ENCODE measurements around the gene EIF3I. TPM values are rescaled to one million over a fixed set of nuclear protein-coding genes. Genes with fewer than 3 reads are reported as not detected.

The EIF3I gene
- total RNA-seq, 4 donors from 2014 or later = 193 to 383 (median 216) TPM

DNA sequence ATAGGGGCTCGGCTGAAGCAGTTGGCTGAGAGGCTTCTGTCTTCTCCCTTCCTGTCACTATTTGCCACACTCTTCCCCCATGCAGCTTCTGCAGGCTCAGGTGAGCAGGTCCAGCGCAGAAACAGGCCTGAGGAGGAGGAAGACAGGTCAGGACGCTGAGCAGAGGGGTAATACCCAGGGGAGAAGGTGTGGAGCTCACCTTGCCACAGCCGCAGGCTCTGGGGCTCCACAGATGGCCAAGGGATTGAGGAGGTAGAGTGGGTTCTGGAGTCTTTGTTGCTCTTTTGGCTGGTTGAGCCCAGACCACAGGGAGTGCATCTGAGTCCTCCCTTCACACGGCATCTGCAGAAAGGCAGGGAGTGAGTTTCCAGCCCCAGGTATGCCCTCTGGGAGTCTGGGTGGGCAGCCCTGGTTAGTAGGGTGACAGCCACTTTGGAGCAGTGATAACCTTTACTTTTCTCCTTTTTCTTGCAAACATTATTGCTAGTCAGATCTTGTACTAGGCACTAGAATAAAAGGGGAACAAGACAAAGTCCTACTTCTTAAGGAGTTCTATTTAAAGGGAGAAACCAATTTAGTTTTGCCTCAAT is 9.7 kb downstream of the EIF3I start:
- no peak for DNase-seq
- Histone ChIP-seq H3K27me3 (no peaks in the 10 kb centered on the region), H3K9me3 (no peaks in the 10 kb centered on the region), H3K4me1 (no peaks in the 10 kb centered on the region), H3K27ac (no peak overlapping the region), H3K4me3 (replicated peaks in 1 of 3) (no peak overlapping the region), H3K36me3 (peaks cover 45 to 53% of the 10 kb centered on the region in 2 donors)
- WGBS, 2 donors = 84 to 92% methylated on average over 5 of the region's 5 CpGs
- TF ChIP-seq, protein P1, sequence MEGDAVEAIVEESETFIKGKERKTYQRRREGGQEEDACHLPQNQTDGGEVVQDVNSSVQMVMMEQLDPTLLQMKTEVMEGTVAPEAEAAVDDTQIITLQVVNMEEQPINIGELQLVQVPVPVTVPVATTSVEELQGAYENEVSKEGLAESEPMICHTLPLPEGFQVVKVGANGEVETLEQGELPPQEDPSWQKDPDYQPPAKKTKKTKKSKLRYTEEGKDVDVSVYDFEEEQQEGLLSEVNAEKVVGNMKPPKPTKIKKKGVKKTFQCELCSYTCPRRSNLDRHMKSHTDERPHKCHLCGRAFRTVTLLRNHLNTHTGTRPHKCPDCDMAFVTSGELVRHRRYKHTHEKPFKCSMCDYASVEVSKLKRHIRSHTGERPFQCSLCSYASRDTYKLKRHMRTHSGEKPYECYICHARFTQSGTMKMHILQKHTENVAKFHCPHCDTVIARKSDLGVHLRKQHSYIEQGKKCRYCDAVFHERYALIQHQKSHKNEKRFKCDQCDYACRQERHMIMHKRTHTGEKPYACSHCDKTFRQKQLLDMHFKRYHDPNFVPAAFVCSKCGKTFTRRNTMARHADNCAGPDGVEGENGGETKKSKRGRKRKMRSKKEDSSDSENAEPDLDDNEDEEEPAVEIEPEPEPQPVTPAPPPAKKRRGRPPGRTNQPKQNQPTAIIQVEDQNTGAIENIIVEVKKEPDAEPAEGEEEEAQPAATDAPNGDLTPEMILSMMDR (IDR thresholded peaks at IDR 0.05) = no peak
- TF ChIP-seq POLR2A (IDR thresholded peaks at IDR 0.05) = no peak
- intact Hi-C loops (cut with DNase I) = loop anchor here (10.0 kb wide), 2 partner anchors 63 to 103 kb away; partner anchors contain the start of genes HDAC1 and MARCKSL1

DNA sequence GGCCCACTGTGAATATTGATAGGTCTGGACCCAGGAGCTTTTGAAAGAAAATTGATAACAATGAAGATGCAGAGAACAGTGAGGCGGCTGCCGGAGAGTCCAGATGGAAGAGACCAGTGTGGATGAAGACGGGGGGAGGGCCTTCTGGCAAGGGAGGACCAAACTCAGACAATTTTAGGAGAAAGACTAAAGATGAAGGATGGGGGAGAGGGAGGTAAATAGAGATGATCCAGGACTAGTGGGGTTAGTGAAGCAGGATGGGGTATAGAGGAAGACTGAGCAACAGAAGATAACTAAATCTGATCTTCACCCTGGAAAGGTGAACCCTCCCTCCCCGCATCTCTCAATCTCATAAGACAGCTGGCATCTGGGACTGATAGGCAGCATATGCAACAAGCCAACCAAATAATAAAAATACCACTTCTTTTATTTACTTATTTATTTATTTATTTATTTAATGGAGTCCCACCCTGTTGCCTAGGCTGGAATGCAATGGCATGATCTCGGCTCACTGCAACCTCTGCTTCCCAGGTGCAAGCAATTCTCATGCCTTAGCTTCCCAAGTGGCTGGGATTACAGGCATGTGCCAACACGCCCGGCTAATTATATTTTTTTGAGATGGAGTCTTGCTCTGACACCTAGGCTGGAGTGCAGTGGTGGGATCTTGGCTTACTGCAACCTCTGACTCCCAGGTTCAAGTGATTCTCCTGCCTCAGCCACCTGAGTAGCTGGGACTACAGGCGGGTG is 10.5 kb downstream of the EIF3I start:
- intact Hi-C loops (cut with DNase I) = loop anchor here (10.0 kb wide), 2 partner anchors 62 to 102 kb away; partner anchors contain the start of genes HDAC1 and MARCKSL1
- no peaks in the 10 kb centered on the region for H3K4me1 ChIP-seq
- H3K9me3 ChIP-seq = no peaks in the 10 kb centered on the region
- H3K27me3 ChIP-seq = no peaks in the 10 kb centered on the region
- WGBS, 2 donors = 91 to 93% methylated on average over 8 of the region's 8 CpGs
- no peak overlapping the region for H3K27ac ChIP-seq
- peaks cover 39 to 47% of the 10 kb centered on the region in 2 donors for H3K36me3 ChIP-seq
- DNase-seq = no peak
- no peak overlapping the region for H3K4me3 ChIP-seq (replicated peaks in 1 of 3)
- no peak for TF ChIP-seq POLR2A (IDR thresholded peaks at IDR 0.05)
- TF ChIP-seq, protein P1 (IDR thresholded peaks at IDR 0.05) = no peak

DNA sequence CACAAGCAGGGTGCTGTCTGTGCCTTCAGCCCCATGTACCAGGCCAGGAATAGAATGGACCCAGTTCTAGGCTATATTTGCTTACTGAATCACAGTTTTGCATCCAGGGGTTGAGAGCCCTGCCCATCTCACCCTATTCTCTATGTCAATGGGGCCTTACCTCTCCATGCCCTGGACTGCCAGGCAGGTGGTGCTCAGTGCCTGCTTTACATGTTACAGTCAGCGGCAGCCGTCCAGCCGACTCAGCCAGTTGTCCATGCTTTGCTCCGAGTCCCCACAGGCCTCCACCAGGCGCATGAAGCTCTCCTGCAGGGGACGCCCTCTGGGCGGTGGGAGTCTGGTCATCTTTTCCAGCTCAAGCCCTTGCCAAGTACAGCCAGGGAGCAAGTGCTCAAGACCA is 12.6 kb downstream of the EIF3I start:
- Histone ChIP-seq H3K27ac (no peak overlapping the region), H3K9me3 (no peaks in the 10 kb centered on the region), H3K27me3 (no peaks in the 10 kb centered on the region), H3K4me1 (peaks cover 5 to 8% of the 10 kb centered on the region in 2 donors), H3K36me3 (peaks cover 21 to 27% of the 10 kb centered on the region in 2 donors), H3K4me3 (replicated peaks in 1 of 3) (no peak overlapping the region)
- intact Hi-C loops (cut with DNase I) = loop anchor here (10.0 kb wide), 2 partner anchors 60 to 100 kb away; partner anchors contain the start of genes HDAC1 and MARCKSL1
- WGBS, 2 donors = 77 to 92% methylated on average over 7 of the region's 7 CpGs
- TF ChIP-seq, protein P1 (IDR thresholded peaks at IDR 0.05) = no peak
- TF ChIP-seq POLR2A (IDR thresholded peaks at IDR 0.05) = no peak
- DNase-seq = no peak

- H3K36me3 ChIP-seq = peaks cover 0 to 3% of the 10 kb centered on the region in 2 donors
- WGBS, 2 donors = 47 to 51% methylated on average over 4 of the region's 4 CpGs
- peaks cover 15 to 27% of the 10 kb centered on the region in 2 donors for H3K4me1 ChIP-seq
- H3K27ac ChIP-seq = peak overlapping the region in 1 of 3 donors; percentile 95
- no peaks in the 10 kb centered on the region for H3K27me3 ChIP-seq
- no peak for TF ChIP-seq POLR2A (IDR thresholded peaks at IDR 0.05)
- TF ChIP-seq, protein P1 (IDR thresholded peaks at IDR 0.05) = no peak
- intact Hi-C loops (cut with DNase I) = loop anchor here (10.0 kb wide), 2 partner anchors 55 to 95 kb away; partner anchors contain the start of genes HDAC1 and MARCKSL1
- no peaks in the 10 kb centered on the region for H3K9me3 ChIP-seq
- peak overlapping the region in 1 of 3 donors; percentile 51 for H3K4me3 ChIP-seq (replicated peaks in 1 of 3)
- peak; percentile 27 for DNase-seq
These were observed 17.1 kb downstream of the EIF3I start for GRCh38 chr1:32239337-32239736.
